ENCODE results near the gene FXR2. TPM values are rescaled to one million over a fixed set of nuclear protein-coding genes. Genes with fewer than 3 reads are reported as not detected.

FXR2 gene
- total and polyA plus RNA-seq, 4 donors = 6.8 to 18.3 (median 14.8) TPM

DNA sequence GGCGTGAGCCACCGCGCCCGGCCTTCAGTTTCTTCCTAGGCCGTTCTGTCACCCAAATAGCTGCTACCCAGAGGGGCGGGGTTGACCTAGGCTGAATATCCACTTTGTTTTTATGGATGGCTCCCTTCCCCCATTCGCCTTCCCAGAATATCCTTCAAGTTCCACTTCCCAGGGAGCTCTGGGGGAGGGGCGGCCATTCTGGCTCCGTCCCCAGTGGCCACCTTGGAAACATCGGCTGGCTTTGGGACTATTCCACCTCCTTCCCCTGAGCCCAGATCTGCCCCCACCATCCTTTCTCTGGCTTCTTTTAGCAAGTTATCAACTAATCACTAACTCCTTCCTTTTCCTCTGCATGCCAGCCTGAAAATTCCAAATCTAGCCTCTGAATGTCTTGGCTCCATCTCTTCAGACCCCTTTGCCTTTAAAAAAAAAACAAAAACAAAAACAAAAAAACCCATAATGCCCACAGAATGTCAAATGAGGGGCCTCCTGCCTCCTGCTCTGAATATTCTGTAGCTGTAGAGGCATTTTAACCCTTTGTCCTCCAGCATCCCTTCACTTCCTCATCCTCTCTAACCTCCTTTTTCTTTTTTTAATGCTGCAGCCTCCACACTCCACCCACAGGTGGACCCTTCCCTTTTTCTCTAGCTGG, 42.4 kb upstream of the FXR2 start:
- Histone ChIP-seq H3K9me3 (ENCODE audit: control insufficient read depth in 4 of 4, low read length in 3 of 4) (no peaks in the 10 kb centered on the region), H3K4me1 (ENCODE audit: control insufficient read depth in 4 of 4, insufficient read depth in 4 of 4, low read length in 3 of 4) (no peaks in the 10 kb centered on the region), H3K27me3 (ENCODE audit: control insufficient read depth in 4 of 4, insufficient read depth in 4 of 4, low read length in 3 of 4) (no peaks in the 10 kb centered on the region), H3K27ac (ENCODE audit: low read depth in 1 of 2, low read length in 2 of 2) (no peak overlapping the region), H3K9ac (ENCODE audit: low read depth in 1 of 2, low read length in 2 of 2) (no peak overlapping the region), H3K4me3 (ENCODE audit: low read depth in 1 of 3, low read length in 3 of 3) (no peak overlapping the region), H3K36me3 (ENCODE audit: control insufficient read depth in 4 of 4, insufficient read depth in 3 of 4, low read depth in 1 of 4, low read length in 3 of 4) (no peaks in the 10 kb centered on the region)
- no peak for DNase-seq (ENCODE audit: low spot score)
- WGBS = 70% methylated on average over 10 of the region's 10 CpGs
- TF ChIP-seq NR2F2 (IDR thresholded peaks at IDR 0.05) (peak; percentile 36), JUND (IDR thresholded peaks at IDR 0.05) (no peak)

DNA sequence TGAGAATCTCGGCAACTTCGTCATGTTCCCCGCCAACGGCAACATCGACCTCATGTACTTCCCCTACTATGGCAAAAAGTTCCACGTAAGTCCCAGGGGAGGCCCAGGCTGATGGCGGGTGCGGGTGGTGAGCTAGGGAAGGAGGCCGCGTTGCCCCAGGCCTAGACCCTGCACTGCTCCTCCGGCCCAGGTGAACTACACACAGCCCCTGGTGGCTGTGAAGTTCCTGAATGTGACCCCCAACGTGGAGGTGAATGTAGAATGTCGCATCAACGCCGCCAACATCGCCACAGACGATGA, 40.8 kb upstream of the FXR2 start:
- H3K9me3 ChIP-seq (ENCODE audit: control insufficient read depth in 4 of 4, low read length in 3 of 4) = no peaks in the 10 kb centered on the region
- DNase-seq (ENCODE audit: low spot score) = no peak
- H3K27ac ChIP-seq (ENCODE audit: low read depth in 1 of 2, low read length in 2 of 2) = no peak overlapping the region
- no peak overlapping the region for H3K4me3 ChIP-seq (ENCODE audit: low read depth in 1 of 3, low read length in 3 of 3)
- H3K36me3 ChIP-seq (ENCODE audit: control insufficient read depth in 4 of 4, insufficient read depth in 3 of 4, low read depth in 1 of 4, low read length in 3 of 4) = no peaks in the 10 kb centered on the region
- WGBS = 96% methylated on average over 17 of the region's 17 CpGs
- TF ChIP-seq SP1 (IDR thresholded peaks at IDR 0.05) (no peak), EGR1 (IDR thresholded peaks at IDR 0.05; ENCODE audit: low read depth in 2 of 2) (no peak), REST (IDR thresholded peaks at IDR 0.05) (no peak), FOXA2 (IDR thresholded peaks at IDR 0.05) (no peak), RAD21 (IDR thresholded peaks at IDR 0.05) (no peak), RXRA (IDR thresholded peaks at IDR 0.05) (no peak), ZBTB33 (IDR thresholded peaks at IDR 0.05) (no peak), NR2F2 (IDR thresholded peaks at IDR 0.05) (no peak), YY1 (IDR thresholded peaks at IDR 0.05) (no peak), HNF4G (IDR thresholded peaks at IDR 0.05) (no peak), HNF4A (conservative IDR thresholded peaks at IDR 0.05) (no peak), FOXA1 (IDR thresholded peaks at IDR 0.05) (no peak)
- peaks cover 4 to 12% (median 7%) of the 10 kb centered on the region in 4 donors for H3K4me1 ChIP-seq (ENCODE audit: control insufficient read depth in 4 of 4, insufficient read depth in 4 of 4, low read length in 3 of 4)
- H3K9ac ChIP-seq (ENCODE audit: low read depth in 1 of 2, low read length in 2 of 2) = no peak overlapping the region
- H3K27me3 ChIP-seq (ENCODE audit: control insufficient read depth in 4 of 4, insufficient read depth in 4 of 4, low read length in 3 of 4) = no peaks in the 10 kb centered on the region

DNA sequence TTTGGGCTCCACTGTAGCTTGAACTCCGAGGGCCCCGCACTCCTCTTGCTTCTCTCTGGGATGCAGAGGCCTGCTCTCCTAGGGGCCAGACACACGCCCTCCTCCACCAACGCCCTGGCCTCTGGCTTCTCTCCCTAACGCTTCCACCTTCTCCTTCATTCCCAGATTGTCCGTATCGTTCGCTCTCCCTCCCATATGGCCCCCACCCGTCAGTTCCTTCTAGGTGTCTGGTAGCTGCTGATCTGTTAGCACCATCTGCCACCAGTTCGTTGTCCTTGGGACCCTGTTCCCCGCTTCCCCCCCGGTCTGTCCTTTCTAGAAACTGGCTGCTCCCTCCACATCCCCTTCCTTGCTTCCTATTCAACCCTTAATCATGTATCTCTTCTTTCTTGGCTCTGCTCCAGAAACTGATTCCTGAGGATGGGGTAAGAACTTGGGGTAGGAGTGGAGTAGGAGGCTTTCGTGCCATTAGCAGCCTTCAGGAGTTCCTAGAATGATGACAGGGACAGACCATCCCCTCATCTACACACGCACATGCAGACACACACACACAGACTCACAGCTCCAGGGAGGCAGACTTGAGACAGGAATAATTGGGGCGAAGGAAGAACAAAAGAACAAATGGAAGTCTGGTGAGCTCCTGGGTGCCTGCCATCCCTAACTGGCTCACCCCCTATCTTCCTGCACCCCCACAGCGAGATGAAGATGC, 40.3 kb upstream of the FXR2 start:
- Histone ChIP-seq H3K9ac (ENCODE audit: low read depth in 1 of 2, low read length in 2 of 2) (no peak overlapping the region), H3K4me3 (ENCODE audit: low read depth in 1 of 3, low read length in 3 of 3) (no peak overlapping the region), H3K9me3 (ENCODE audit: control insufficient read depth in 4 of 4, low read length in 3 of 4) (no peaks in the 10 kb centered on the region), H3K27me3 (ENCODE audit: control insufficient read depth in 4 of 4, insufficient read depth in 4 of 4, low read length in 3 of 4) (no peaks in the 10 kb centered on the region), H3K4me1 (ENCODE audit: control insufficient read depth in 4 of 4, insufficient read depth in 4 of 4, low read length in 3 of 4) (peaks cover 4 to 17% (median 9%) of the 10 kb centered on the region in 4 donors), H3K36me3 (ENCODE audit: control insufficient read depth in 4 of 4, insufficient read depth in 3 of 4, low read depth in 1 of 4, low read length in 3 of 4) (no peaks in the 10 kb centered on the region), H3K27ac (ENCODE audit: low read depth in 1 of 2, low read length in 2 of 2) (no peak overlapping the region)
- 89% methylated on average over 16 of the region's 16 CpGs for whole genome bisulfite sequencing
- no peak for DNase-seq (ENCODE audit: low spot score)
- TF ChIP-seq ATF3 (IDR thresholded peaks at IDR 0.05) (no peak), SP1 (IDR thresholded peaks at IDR 0.05) (no peak), REST (IDR thresholded peaks at IDR 0.05) (no peak), TAF1 (conservative IDR thresholded peaks at IDR 0.05) (no peak), RAD21 (IDR thresholded peaks at IDR 0.05) (no peak), FOXA1 (IDR thresholded peaks at IDR 0.05) (no peak), CTCF (IDR thresholded peaks at IDR 0.05; ENCODE audit: low read depth, low read length, missing input control) (no peak), JUND (IDR thresholded peaks at IDR 0.05) (no peak), EGR1 (IDR thresholded peaks at IDR 0.05; ENCODE audit: low read depth in 2 of 2) (no peak), YY1 (IDR thresholded peaks at IDR 0.05) (no peak)

Measured in liver (tissue), 9 donors.